Measurements from ENCODE around the gene HSBP1. TPM values are rescaled to one million over a fixed set of nuclear protein-coding genes. Genes with fewer than 3 reads are reported as not detected.
A peak's percentile ranks its signal among the peaks of the same experiment; 100 is the strongest.

Gene HSBP1
- total RNA-seq, 2 donors from 2014 or later: 229 to 239 TPM

DNA sequence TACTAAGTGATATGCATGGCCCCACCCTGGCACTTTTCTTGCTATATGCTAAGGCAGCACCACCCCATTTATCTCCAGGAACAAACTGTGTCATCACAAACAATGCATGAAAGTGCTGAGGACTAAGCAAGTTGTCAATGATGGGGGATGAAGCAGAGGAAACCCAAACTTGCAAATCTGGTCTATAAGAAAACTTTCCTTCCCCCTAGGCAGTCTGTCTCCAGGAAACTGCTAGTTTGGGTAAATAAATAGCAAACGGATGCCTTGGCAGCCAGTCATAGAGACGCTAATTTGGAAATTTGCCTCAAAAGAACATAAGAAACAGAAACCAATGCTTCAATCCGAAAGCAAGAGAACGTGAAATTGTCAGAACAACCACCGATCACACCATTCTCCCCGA, 5.6 kb upstream of the HSBP1 start:
- Mint-ChIP-seq H3K36me3 (ENCODE audit: low read depth) (no peaks in the 10 kb centered on the region), H3K9me3 (no peaks in the 10 kb centered on the region), H3K27me3 (ENCODE audit: insufficient read depth) (no peaks in the 10 kb centered on the region), H3K4me1 (peaks cover 20% of the 10 kb centered on the region), H3K27ac (no peak overlapping the region), H3K4me3 (no peak overlapping the region)
- Histone ChIP-seq H3K4me1 (ENCODE audit: control insufficient read depth, insufficient read depth, low read length) (no peaks in the 10 kb centered on the region), H3K9me3 (ENCODE audit: control insufficient read depth, low read length) (no peaks in the 10 kb centered on the region), H3K4me3 (ENCODE audit: low read length) (no peak overlapping the region), H3K9ac (ENCODE audit: extremely low read depth, low read length, poor library complexity, severe bottlenecking) (no peak overlapping the region), H3K36me3 (ENCODE audit: control insufficient read depth, insufficient read depth, low read length) (no peaks in the 10 kb centered on the region), H3K27ac (ENCODE audit: low read depth, low read length) (no peak overlapping the region), H3K27me3 (ENCODE audit: control insufficient read depth, insufficient read depth, low read length, poor library complexity, severe bottlenecking) (no peaks in the 10 kb centered on the region)
- TF ChIP-seq CTCF (conservative IDR thresholded peaks at IDR 0.05): no peak
- 63 to 79% methylated on average over 2 to 6 of the region's 6 CpGs for WGBS, 2 experiments (ENCODE audit: insufficient coverage in 1 of 2, insufficient read length in 1 of 2)
- DNase-seq: no peak

GRCh38 chr16:83802554-83803205, 5.1 kb upstream of the HSBP1 start:
- no peak for TF ChIP-seq CTCF (conservative IDR thresholded peaks at IDR 0.05)
- Histone ChIP-seq H3K9ac (ENCODE audit: extremely low read depth, low read length, poor library complexity, severe bottlenecking) (no peak overlapping the region), H3K9me3 (ENCODE audit: control insufficient read depth, low read length) (no peaks in the 10 kb centered on the region), H3K36me3 (ENCODE audit: control insufficient read depth, insufficient read depth, low read length) (no peaks in the 10 kb centered on the region), H3K4me3 (ENCODE audit: low read length) (no peak overlapping the region), H3K4me1 (ENCODE audit: control insufficient read depth, insufficient read depth, low read length) (no peaks in the 10 kb centered on the region), H3K27me3 (ENCODE audit: control insufficient read depth, insufficient read depth, low read length, poor library complexity, severe bottlenecking) (no peaks in the 10 kb centered on the region), H3K27ac (ENCODE audit: low read depth, low read length) (no peak overlapping the region)
- Mint-ChIP-seq H3K9me3 (no peaks in the 10 kb centered on the region), H3K4me1 (peaks cover 20% of the 10 kb centered on the region), H3K36me3 (ENCODE audit: low read depth) (no peaks in the 10 kb centered on the region), H3K4me3 (no peak overlapping the region), H3K27ac (no peak overlapping the region), H3K27me3 (ENCODE audit: insufficient read depth) (no peaks in the 10 kb centered on the region)
- DNase-seq: peak; percentile 70
- 55 to 66% methylated on average over 7 to 11 of the region's 11 CpGs for WGBS, 2 experiments (ENCODE audit: insufficient coverage in 1 of 2, insufficient read length in 1 of 2)

GRCh38 chr16:83803811-83804210, 4.0 kb upstream of the HSBP1 start:
- no peak overlapping the region for H3K27ac Mint-ChIP-seq
- Histone ChIP-seq H3K9me3 (ENCODE audit: control insufficient read depth, low read length) (no peaks in the 10 kb centered on the region), H3K27me3 (ENCODE audit: control insufficient read depth, insufficient read depth, low read length, poor library complexity, severe bottlenecking) (no peaks in the 10 kb centered on the region), H3K4me3 (ENCODE audit: low read length) (no peak overlapping the region), H3K36me3 (ENCODE audit: control insufficient read depth, insufficient read depth, low read length) (no peaks in the 10 kb centered on the region), H3K4me1 (ENCODE audit: control insufficient read depth, insufficient read depth, low read length) (no peaks in the 10 kb centered on the region), H3K9ac (ENCODE audit: extremely low read depth, low read length, poor library complexity, severe bottlenecking) (no peak overlapping the region), H3K27ac (ENCODE audit: low read depth, low read length) (no peak overlapping the region)
- 96% methylated on average over 3 of the region's 3 CpGs; no CpG with 5 or more reads in 1 of the 2 experiments for WGBS, 2 experiments (ENCODE audit: insufficient coverage in 1 of 2, insufficient read length in 1 of 2)
- TF ChIP-seq CTCF (conservative IDR thresholded peaks at IDR 0.05): no peak
- H3K9me3 Mint-ChIP-seq: no peaks in the 10 kb centered on the region
- H3K27me3 Mint-ChIP-seq (ENCODE audit: insufficient read depth): no peaks in the 10 kb centered on the region
- peaks cover under 1% of the 10 kb centered on the region for H3K36me3 Mint-ChIP-seq (ENCODE audit: low read depth)
- DNase-seq: no peak
- no peak overlapping the region for H3K4me3 Mint-ChIP-seq
- H3K4me1 Mint-ChIP-seq: peaks cover 26% of the 10 kb centered on the region

All from endodermal cell (in vitro differentiated cells).